ENCODE data around the gene RECQL5.
"Not testable (repeated sequence)": the region's sequence is repeated elsewhere in the genome, so short reads cannot be mapped to it uniquely, and the experiment has no call there.

Gene RECQL5

DNA sequence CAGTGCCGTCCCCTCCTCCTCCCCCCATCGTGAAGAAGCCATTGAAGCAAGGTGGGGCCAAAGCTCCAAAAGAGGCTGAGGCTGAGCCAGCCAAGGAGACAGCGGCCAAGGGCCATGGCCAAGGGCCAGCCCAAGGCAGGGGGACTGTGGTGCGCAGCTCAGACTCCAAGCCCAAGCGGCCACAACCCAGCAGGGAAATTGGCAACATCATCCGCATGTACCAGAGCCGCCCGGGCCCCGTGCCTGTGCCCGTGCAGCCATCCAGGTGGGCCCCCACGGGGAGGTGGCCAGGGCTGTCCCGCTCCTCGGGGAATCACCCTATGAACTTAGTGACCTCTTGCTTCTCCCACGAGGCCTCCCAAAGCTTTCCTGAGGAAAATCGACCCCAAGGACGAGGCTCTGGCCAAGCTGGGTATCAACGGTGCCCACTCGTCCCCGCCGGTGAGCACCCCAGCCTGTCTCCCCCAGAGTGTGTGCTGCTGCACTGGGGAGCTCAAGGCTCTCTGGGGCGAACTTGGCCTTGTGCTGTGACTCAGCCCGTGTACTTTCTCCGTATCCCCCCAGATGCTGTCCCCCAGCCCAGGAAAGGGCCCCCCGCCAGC is 50.3 kb downstream of the RECQL5 start:
- no peak for DNase-seq (ENCODE audit: low read depth)

GRCh38 chr17:75615301-75615700 is 51.7 kb downstream of the RECQL5 start:
- no peak for DNase-seq (ENCODE audit: low read depth)

DNA sequence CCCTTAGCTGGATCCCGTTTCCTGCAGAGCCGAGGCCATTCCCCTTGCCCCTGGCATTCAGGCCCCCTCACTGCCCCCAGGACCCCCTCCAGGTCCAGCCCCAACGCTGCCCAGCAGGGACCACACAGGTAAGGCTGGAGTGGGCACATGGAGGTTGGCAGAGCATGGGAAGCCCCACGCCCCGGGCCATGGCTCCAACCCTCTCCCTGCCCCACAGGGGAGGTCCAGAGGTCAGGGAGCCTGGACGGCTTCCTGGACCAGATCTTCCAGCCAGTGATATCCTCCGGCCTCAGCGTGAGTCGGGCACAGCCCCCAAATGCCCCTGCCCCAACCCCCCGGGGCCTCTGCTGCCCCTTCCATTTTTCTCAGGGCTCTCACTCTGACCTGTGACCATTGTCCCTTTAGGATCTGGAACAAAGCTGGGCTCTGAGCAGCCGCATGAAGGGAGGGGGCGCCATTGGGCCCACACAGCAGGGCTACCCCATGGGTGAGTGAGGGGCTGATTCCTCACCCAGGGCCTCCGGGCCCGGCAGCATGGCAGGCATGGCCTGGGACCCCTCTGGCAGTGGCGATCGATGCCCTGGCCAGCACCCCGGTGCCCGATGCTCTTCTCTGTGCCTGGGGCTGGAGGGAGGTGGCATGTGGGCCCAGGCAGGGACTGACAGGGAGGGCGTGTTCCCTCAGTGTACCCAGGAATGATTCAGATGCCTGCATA is 52.2 kb downstream of the RECQL5 start:
- DNase-seq (ENCODE audit: low read depth): no peak

GRCh38 chr17:75614006-75614405 is 52.9 kb downstream of the RECQL5 start:
- no peak for DNase-seq (ENCODE audit: low read depth)

DNA sequence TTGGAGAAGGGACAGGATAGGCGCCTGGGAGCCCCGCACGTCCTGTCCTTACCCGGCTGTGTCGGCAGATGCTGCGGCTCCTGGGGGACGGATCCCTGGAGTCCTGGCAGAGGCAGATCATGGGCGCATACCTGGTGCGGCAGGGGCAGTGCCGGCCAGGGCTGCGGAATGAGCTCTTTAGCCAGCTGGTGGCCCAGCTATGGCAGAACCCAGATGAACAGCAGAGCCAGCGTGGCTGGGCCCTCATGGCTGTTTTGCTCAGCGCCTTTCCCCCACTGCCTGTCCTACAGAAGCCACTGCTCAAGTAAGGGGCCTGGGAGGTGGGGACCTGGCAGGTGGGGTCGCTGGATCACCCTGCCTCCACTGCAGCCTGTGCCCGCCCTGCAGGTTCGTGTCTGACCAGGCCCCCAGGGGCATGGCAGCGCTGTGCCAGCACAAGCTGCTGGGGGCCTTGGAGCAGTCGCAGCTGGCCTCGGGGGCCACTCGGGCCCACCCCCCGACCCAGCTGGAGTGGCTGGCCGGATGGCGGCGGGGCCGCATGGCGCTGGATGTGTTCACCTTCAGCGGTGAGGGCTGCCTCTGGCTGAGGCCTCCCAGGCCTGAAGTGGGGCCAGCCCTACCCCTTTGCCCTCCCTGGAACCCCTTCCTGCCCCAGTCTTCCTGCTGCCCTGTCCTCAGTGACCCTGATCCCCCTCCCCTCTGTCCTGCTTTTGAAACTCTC is 53.9 kb downstream of the RECQL5 start:
- DNase-seq (ENCODE audit: low read depth): no peak

DNA sequence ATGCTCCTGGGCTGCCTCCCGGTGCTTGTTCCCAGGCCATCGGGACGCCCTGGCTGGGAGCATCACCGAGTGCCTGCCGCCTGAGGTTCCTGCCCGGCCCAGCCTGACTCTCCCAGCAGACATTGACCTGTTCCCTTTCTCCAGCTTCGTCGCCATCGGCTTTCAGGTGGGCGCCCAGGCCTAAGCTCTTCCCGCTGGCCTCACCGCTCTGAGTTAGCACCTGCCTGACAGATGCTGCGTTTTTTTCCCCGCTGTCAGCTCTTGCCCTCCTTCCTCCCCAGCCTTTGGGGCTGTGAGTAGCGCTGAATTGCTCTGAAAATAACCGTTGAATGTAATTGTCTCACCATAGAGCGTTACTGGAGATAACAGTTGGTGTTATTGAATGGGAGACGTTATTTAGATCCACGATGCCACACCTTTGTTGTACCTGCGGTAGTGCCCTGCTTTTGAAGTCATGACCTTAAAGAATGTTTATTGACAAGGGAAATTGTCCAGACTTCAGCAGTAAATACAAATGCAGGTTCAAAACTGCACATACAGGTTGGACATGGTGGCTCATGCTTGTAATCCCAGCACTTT is 55.0 kb downstream of the RECQL5 start:
- DNase-seq (ENCODE audit: low read depth): no peak

GRCh38 chr17:75610103-75610984 is 56.6 kb downstream of the RECQL5 start:
- no peak for DNase-seq (ENCODE audit: low read depth)

- no peak for DNase-seq (ENCODE audit: low read depth)
Observed at GRCh38 chr17:75607086-75607485, 59.9 kb downstream of the RECQL5 start.

DNA sequence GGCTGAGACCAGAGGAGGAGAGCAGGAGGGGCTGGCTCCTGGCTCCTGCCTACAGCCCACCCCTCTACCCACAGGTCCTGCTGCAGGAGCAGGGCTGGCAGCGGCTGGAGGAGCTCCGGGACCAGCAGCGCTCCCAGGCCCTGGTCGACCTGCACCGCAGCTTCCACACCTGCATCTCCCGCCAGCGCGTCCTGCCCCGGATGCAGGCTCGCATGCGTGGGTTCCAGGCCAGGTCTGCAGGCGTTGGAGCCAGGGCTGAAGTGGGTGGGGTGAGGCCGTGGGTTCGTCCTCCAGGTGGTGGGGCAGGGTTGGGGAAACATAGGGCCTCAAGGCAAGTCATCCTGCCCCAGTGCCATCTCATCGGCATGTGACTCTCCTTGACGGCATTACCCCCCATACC is 61.2 kb downstream of the RECQL5 start:
- no peak for DNase-seq (ENCODE audit: low read depth)

- DNase-seq (ENCODE audit: low read depth): no peak
Observed at GRCh38 chr17:75604034-75604695, 62.8 kb downstream of the RECQL5 start.

GRCh38 chr17:75603123-75603522 is 63.8 kb downstream of the RECQL5 start:
- DNase-seq (ENCODE audit: low read depth): no peak

GRCh38 chr17:75602644-75603043 is 64.3 kb downstream of the RECQL5 start:
- no peak for DNase-seq (ENCODE audit: low read depth)

- DNase-seq (ENCODE audit: low read depth): no peak
Observed at GRCh38 chr17:75601057-75601987, 65.6 kb downstream of the RECQL5 start.

DNA sequence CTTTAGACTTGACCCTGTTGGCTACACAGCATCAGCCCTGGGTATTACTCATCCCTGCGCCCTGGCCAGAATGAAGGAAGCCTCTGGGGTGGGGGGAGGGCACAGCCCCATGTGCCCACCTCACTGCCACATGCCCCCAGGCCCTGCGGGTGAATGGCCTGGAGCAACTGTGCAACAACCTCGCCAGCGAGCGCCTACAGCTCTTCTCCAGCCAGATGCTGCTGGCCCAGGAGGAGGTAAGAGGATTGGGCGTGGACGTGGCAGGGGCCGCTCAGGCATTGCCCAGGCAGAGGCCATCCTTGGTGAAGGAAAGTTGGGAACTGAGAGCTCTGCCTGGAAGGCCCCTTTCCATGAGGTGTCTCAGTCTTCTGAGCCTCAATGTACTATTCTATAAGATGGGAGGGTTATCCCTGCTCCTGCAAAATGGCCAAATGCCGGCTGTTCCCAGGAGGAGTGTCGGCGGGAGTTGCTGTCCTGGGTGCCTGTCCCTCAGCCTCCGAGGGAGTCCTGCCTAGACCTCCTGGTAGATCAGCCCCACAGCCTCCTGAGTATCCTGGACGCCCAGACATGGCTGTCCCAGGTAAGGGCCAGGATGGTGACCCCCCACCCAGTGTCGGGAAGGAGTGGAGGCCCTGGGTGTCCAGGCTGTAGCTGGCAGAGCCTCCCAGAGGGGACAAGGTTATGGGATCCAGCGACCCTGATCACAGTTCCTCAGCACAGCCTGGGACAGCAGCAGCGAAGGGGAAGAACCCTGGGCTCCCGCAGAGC is 70.5 kb downstream of the RECQL5 start:
- no peak for DNase-seq (ENCODE audit: low read depth)

- DNase-seq (ENCODE audit: low read depth): no peak
Observed at GRCh38 chr17:75595920-75596313, 71.0 kb downstream of the RECQL5 start.

DNA sequence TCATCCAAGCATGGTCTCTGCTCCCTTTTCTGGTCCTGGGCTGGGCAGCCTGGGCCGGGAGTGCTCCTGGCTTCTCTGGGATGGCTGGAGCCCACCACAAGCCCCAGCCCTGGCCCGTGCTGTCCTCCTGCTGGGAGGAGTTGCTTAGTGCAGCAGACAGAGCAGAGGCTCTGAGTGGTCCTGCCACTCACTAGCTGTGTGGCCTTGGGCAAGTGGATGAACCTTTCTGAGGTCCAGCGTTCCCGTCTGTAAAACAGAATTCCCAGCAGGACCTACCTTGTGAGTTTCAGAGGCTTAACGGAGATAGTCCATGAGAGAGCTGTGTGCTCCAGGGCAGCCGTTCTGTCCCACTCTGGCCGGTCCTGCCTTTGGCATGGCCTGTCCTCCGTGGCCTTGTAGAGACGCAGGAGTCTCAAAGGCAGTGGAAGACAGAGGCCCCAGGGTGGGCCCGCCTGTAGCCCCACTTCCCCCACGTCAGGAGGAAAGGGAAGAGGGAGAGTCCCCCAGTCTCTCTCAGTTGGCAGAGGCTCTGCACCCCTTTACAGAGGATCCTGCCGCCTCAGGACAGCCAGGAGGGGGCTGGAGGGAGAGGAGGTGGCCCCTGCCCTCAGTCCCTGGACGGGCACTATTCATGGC is 71.6 kb downstream of the RECQL5 start:
- DNase-seq (ENCODE audit: low read depth): no peak

DNA sequence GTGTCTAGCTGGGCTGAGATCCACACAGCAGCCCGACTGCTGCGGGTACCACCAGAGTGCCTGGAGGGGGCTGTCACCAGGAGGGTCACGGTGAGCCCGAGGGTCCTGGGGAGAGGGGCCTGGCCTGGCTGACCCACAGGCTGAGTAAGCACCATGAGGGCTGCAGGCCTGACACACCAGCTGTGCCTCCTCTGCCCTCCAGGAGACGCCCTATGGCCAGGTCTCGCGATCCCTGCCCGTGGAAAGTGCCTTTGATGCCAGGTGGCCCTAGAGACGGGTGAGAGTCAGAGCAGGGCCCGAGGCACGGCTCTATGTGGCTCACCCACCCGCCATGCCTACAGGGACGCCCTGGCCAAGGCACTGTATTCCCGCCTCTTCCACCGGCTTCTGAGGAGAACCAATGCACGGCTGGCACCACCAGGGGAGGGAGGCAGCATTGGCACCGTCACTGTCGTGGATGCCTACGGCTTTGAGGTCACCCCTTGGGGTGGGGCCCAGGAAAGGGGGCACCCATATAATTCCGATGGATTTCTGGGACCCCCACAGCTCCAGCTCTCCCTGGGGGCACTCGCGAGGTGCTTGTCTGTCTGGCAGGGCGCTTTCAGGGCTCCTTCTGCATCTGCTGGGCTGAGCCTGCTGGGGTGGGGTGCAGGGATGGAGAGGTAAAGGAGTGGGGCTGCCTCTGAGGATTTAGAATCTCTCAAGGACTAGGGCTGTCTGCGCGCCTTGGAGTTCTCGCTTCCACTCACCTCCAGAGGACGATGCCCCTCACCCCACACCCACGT is 72.3 kb downstream of the RECQL5 start:
- DNase-seq (ENCODE audit: low read depth): no peak

GRCh38 chr17:75593430-75593829 is 73.5 kb downstream of the RECQL5 start:
- DNase-seq (ENCODE audit: low read depth): not testable (repeated sequence)
